PFSK-1 (cell line): ENCODE data around the gene KIAA1210.

Source experiments
- POLR2AphosphoS5 ChIP-seq: IDR thresholded peaks from 2 replicates; pipeline ENCODE4 v1.6.1; 2012; ENCODE audit warnings: low read depth, mild to moderate bottlenecking, control low read depth, low read length, moderate library complexity
- SIN3A ChIP-seq: IDR thresholded peaks from 2 replicates; pipeline ENCODE4 v1.6.1; 2012; ENCODE audit warnings: mild to moderate bottlenecking, low read length, moderate library complexity, borderline replicate concordance; ENCODE audit not compliant: insufficient read depth
- TAF1 ChIP-seq: IDR thresholded peaks from 2 replicates; pipeline ENCODE4 v1.6.1; 2012; ENCODE audit warnings: low read length, control low read depth, borderline replicate concordance; ENCODE audit not compliant: insufficient read depth
- TF ChIP-seq, protein P1 (sequence below), 2 experiments: IDR thresholded peaks; 2 replicates each; pipeline versions ENCODE4 v1.6.1 to v1.8.0; 2011 to 2012; ENCODE audit warnings: low read depth in 2 of 2, low read length in 2 of 2, control low read depth in 1 of 2, inconsistent platforms in 1 of 2, mild to moderate bottlenecking in 1 of 2, moderate library complexity in 1 of 2; ENCODE audit not compliant: insufficient read depth in 1 of 2

DNA sequence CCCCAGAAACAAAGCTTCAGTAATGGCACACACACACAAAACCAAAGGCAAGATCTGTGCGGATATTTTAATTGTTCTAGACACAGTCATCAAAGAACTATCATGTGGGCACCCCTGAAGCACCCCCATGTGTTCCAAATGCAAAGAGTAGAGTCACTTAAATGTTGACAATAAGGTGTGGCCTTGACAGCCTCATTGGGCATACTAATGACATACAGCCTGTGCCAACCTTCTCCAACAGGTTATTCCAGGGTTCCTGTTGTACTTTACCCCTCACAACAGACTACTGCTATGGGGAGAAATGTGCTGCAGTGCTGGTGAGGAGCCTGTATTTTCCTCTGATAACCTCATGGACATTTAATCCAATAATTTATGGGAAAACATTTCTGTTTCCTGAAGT is 84.6 kb downstream of the KIAA1210 start:
- no peak for TF ChIP-seq POLR2AphosphoS5
- TF ChIP-seq, protein P1, sequence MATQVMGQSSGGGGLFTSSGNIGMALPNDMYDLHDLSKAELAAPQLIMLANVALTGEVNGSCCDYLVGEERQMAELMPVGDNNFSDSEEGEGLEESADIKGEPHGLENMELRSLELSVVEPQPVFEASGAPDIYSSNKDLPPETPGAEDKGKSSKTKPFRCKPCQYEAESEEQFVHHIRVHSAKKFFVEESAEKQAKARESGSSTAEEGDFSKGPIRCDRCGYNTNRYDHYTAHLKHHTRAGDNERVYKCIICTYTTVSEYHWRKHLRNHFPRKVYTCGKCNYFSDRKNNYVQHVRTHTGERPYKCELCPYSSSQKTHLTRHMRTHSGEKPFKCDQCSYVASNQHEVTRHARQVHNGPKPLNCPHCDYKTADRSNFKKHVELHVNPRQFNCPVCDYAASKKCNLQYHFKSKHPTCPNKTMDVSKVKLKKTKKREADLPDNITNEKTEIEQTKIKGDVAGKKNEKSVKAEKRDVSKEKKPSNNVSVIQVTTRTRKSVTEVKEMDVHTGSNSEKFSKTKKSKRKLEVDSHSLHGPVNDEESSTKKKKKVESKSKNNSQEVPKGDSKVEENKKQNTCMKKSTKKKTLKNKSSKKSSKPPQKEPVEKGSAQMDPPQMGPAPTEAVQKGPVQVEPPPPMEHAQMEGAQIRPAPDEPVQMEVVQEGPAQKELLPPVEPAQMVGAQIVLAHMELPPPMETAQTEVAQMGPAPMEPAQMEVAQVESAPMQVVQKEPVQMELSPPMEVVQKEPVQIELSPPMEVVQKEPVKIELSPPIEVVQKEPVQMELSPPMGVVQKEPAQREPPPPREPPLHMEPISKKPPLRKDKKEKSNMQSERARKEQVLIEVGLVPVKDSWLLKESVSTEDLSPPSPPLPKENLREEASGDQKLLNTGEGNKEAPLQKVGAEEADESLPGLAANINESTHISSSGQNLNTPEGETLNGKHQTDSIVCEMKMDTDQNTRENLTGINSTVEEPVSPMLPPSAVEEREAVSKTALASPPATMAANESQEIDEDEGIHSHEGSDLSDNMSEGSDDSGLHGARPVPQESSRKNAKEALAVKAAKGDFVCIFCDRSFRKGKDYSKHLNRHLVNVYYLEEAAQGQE (IDR thresholded peaks at IDR 0.05; ENCODE audit: insufficient read depth in 1 of 2, low read depth in 2 of 2, low read length in 2 of 2): no peak
- TF ChIP-seq TAF1: no peak
- TF ChIP-seq SIN3A: no peak
